ENCODE data around the gene SLC39A1.
"Not testable (repeated sequence)": the region's sequence is repeated elsewhere in the genome, so short reads cannot be mapped to it uniquely, and the experiment has no call there.

Gene SLC39A1

GRCh38 chr1:153985341-153985912, 22.1 kb upstream of the SLC39A1 start:
- Mint-ChIP-seq H3K4me3 (peak overlapping the region; percentile 81), H3K36me3 (ENCODE audit: low read depth) (no peaks in the 10 kb centered on the region), H3K27me3 (no peaks in the 10 kb centered on the region), H3K9me3 (no peaks in the 10 kb centered on the region), H3K4me1 (ENCODE audit: low read depth) (peaks cover 37% of the 10 kb centered on the region), H3K27ac (peak overlapping the region; percentile 93)
- DNase-seq = peak; percentile 68

DNA sequence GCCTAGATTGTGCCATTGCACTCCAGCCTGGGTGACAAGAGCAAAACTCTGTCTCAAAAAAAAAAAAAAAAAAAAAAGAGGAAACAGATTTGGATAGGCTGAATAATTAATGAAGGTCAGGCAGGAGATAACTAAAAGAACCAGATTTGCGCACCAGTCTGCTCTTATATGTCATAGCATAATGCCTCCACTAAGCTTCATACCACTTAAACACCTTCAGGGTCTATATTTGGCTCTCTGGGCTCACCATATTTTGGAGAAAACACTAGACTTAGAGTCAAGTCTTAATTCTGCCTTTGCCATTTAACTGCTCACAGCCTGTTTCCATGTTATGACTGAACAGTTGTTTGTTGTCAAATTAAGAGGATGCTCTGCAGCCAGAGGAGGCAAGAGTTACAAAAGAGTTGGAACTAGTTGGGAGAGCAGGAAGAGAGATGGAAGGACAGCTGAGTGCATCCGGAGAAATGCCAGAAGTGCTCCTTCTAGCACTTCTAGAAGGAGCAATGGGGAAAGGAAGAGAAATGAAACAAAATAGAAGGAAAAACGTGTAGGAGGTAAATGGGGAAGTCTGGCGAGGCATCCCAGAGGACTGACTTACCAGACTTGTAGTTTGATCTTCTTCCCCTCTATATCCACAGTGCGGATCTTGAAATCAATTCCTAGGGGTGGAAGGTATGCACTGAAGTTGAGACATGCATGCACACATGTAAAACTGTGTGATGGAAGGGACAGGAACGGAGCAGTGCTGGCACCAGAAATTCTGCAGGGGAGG, 21.0 kb upstream of the SLC39A1 start:
- Mint-ChIP-seq H3K36me3 (ENCODE audit: low read depth) (no peaks in the 10 kb centered on the region), H3K4me1 (ENCODE audit: low read depth) (peaks cover 31% of the 10 kb centered on the region), H3K27me3 (no peaks in the 10 kb centered on the region), H3K9me3 (no peaks in the 10 kb centered on the region), H3K4me3 (no peak overlapping the region), H3K27ac (peak overlapping the region; percentile 30)
- no peak for DNase-seq

- DNase-seq, H3K27ac Mint-ChIP-seq, H3K4me3 Mint-ChIP-seq, H3K27me3 Mint-ChIP-seq, H3K9me3 Mint-ChIP-seq: not testable (repeated sequence)
- peaks cover 19% of the 10 kb centered on the region for H3K36me3 Mint-ChIP-seq (ENCODE audit: low read depth)
- peaks cover 36% of the 10 kb centered on the region for H3K4me1 Mint-ChIP-seq (ENCODE audit: low read depth)
These were observed 18.4 kb upstream of the SLC39A1 start for GRCh38 chr1:153981735-153982134.

DNA sequence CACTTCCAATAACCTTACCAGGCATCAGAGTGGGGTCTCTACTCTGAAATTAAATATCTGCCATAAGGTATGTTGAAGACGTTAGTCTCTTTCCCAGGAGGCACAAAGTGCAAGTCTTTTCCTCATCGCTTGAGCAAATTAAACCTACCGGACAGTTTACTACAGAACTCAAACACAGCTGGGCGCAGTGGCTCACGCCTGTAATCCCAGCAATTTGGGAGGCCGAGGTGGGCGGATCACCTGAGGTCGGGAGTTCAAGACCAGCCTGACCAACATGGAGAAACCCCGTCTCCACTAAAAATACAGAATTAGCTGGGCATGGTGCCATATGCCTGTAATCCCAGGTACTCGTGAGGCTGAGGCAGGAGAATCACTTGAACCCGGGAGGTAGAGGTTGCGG, 15.8 kb upstream of the SLC39A1 start:
- DNase-seq, H3K27me3 Mint-ChIP-seq, H3K9me3 Mint-ChIP-seq: not testable (repeated sequence)
- Mint-ChIP-seq H3K4me3 (peak overlapping the region; percentile 99), H3K36me3 (ENCODE audit: low read depth) (peaks cover 46% of the 10 kb centered on the region), H3K27ac (peak overlapping the region; percentile 97), H3K4me1 (ENCODE audit: low read depth) (peaks cover 32% of the 10 kb centered on the region)

DNA sequence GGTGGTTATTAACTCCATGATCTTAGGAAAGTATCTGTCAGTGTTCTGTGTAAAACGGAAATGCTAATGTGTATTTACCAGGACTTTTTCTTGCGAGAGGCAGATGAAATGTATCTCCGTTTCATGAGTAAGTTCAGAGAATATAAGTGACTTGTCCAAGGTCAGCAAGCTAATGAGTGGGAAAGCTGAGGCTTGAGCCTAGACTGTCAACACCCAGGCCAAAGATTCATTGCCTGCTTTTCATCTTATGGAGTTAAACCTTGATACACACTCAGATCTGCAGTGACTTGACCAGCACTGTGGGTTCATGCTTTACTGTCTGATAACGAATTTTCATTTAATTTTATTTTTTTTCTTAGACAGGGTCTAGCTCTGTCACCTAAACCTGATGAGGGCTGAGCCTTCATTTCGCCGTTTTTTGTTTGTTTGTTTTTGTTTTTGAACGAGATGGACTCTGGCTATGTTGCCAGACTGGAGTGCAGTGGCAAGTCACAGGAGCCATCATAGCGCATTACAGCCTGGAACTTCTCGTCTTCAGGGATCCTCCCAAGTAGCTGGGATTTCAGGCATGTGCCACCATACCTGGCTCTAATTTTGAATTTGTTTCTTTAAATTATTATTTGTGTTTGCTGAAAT, 15.1 kb upstream of the SLC39A1 start:
- Mint-ChIP-seq H3K27ac (peak overlapping the region; percentile 97), H3K36me3 (ENCODE audit: low read depth) (peaks cover 53% of the 10 kb centered on the region), H3K4me1 (ENCODE audit: low read depth) (peaks cover 34% of the 10 kb centered on the region), H3K27me3 (no peaks in the 10 kb centered on the region), H3K9me3 (no peaks in the 10 kb centered on the region), H3K4me3 (peak overlapping the region; percentile 99)
- no peak for DNase-seq

DNA sequence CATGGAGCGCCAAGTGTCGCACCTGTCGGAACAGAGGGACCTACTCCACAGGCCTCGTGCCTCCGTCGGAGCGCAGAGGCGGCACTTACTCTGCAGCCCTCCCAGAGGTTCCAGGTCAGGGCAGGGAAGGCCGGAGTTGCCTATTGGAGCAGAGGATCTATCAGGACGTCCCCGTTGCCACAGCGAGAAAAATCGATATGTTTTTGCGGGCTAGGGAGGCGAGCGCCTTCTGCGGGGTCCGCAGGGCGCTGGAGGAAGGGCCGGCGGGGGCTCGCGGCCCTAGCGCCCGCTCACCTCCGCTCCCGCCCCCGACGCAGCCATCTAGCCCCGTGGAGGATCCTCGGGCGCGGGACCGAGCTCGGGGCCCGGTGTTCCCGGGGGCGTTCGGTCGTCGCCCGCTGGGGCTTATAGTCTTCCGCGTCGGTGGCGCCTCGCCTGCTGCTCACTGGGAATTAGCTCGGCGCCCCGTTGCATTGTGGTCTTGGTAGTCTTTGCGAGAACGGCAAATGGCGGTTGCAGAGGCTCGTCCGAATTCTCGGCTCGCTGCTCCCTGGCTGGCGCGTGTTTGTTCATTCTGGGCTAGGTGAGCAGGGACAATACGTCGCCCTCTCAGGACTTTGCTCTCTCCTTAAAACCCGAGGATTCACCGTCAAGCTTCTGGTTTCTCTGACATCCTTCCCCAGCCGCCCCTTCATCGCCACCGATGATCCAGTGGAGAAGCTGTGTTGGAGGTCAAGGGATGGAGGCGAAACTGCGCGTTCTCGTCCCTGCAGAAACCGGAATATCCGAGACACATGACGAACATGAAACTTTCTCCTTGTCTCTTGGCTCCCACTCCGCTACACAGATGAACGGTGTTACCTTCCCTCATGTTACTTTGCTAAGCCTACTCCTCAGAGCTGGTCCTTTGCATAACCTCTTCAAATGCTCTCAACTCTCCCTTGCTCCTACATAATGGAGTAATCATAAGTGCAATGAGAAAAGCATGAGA, 14.2 kb upstream of the SLC39A1 start, which contains the start of gene JTB:
Gene JTB, minus strand, starts transcription at position 425 of the 991 bp plus-strand sequence. Its CDS starts 422 bp downstream, at position 3.
- Mint-ChIP-seq H3K27me3 (no peaks in the 10 kb centered on the region), H3K36me3 (ENCODE audit: low read depth) (peaks cover 61% of the 10 kb centered on the region), H3K4me3 (peak within 1 kb of the TSS; percentile 99), H3K27ac (peak within 1 kb of the TSS; percentile 97), H3K9me3 (no peaks in the 10 kb centered on the region), H3K4me1 (ENCODE audit: low read depth) (peaks cover 35% of the 10 kb centered on the region)
- DNase-seq = peak; percentile 87

- Mint-ChIP-seq H3K4me3 (peak overlapping the region; percentile 99), H3K27me3 (no peaks in the 10 kb centered on the region), H3K4me1 (ENCODE audit: low read depth) (peaks cover 42% of the 10 kb centered on the region), H3K36me3 (ENCODE audit: low read depth) (peaks cover 65% of the 10 kb centered on the region), H3K9me3 (no peaks in the 10 kb centered on the region), H3K27ac (peak overlapping the region; percentile 97)
- DNase-seq = no peak
These were observed 13.5 kb upstream of the SLC39A1 start for GRCh38 chr1:153976819-153977249.

DNA sequence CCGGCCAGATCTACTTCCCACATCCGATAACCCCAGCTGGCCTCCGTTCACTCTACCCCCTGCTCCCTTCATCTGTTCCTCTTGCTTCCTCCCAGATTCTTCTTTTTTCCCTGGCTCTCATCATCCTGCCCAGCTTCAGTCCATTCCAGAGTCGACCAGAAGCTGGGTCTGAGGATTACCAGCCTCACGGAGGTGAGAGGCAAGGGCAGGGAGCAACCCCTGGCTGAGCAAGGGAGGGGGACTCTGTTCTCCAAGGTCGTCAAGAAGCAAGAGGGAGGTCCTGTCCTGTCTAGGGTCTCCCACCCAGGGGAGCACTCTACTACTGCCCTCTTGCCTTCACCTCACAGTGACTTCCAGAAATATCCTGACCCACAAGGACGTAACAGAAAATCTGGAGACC, 10.2 kb upstream of the SLC39A1 start:
- Mint-ChIP-seq H3K4me3 (no peak overlapping the region), H3K9me3 (no peaks in the 10 kb centered on the region), H3K4me1 (ENCODE audit: low read depth) (peaks cover 46% of the 10 kb centered on the region), H3K36me3 (ENCODE audit: low read depth) (peaks cover 60% of the 10 kb centered on the region), H3K27me3 (no peaks in the 10 kb centered on the region), H3K27ac (peak overlapping the region; percentile 97)
- DNase-seq = no peak

- no peak for DNase-seq
- Mint-ChIP-seq H3K4me1 (ENCODE audit: low read depth) (peaks cover 46% of the 10 kb centered on the region), H3K27me3 (no peaks in the 10 kb centered on the region), H3K27ac (peak overlapping the region; percentile 97), H3K4me3 (no peak overlapping the region), H3K36me3 (ENCODE audit: low read depth) (peaks cover 57% of the 10 kb centered on the region), H3K9me3 (no peaks in the 10 kb centered on the region)
These were observed 9.7 kb upstream of the SLC39A1 start for GRCh38 chr1:153973071-153973470.

DNA sequence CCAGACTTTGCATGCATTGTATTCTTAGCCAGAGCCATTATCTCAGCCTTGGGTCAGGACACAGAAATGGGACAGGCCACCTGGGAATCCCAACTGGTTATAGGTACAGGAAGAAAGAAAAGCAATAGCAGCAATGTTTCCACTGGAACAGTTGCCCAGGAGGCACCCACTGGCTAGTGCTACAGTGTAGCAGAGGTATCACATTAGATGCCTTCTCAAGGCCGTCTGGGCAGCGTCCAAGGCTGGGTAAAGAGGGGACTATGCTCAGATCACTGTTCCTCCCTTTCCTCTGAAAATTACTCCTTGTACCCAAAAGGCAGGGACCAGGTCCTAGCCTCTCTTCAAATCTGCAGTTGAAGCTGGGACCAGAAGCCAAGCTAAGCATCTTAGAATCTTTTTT, 7.0 kb upstream of the SLC39A1 start:
- H3K9me3 Mint-ChIP-seq = no peaks in the 10 kb centered on the region

GRCh38 chr1:153968972-153969371, 5.6 kb upstream of the SLC39A1 start:
- H3K4me1 Mint-ChIP-seq (ENCODE audit: low read depth) = peaks cover 49% of the 10 kb centered on the region
- no peaks in the 10 kb centered on the region for H3K27me3 Mint-ChIP-seq
- no peak for DNase-seq
- H3K9me3 Mint-ChIP-seq = no peaks in the 10 kb centered on the region
- peak overlapping the region; percentile 27 for H3K27ac Mint-ChIP-seq
- peaks cover 41% of the 10 kb centered on the region for H3K36me3 Mint-ChIP-seq (ENCODE audit: low read depth)
- no peak overlapping the region for H3K4me3 Mint-ChIP-seq

More for the DNA sequence above, 7.0 kb upstream of the SLC39A1 start:
- Mint-ChIP-seq H3K27me3 (no peaks in the 10 kb centered on the region), H3K4me3 (no peak overlapping the region), H3K4me1 (ENCODE audit: low read depth) (peaks cover 51% of the 10 kb centered on the region), H3K27ac (no peak overlapping the region), H3K36me3 (ENCODE audit: low read depth) (peaks cover 52% of the 10 kb centered on the region)
- DNase-seq = no peak

GRCh38 chr1:153968408-153968807, 5.1 kb upstream of the SLC39A1 start:
- Mint-ChIP-seq H3K36me3 (ENCODE audit: low read depth) (peaks cover 37% of the 10 kb centered on the region), H3K27me3 (no peaks in the 10 kb centered on the region), H3K4me1 (ENCODE audit: low read depth) (peaks cover 52% of the 10 kb centered on the region), H3K4me3 (peak overlapping the region; percentile 90), H3K27ac (peak overlapping the region; percentile 27), H3K9me3 (no peaks in the 10 kb centered on the region)
- DNase-seq = no peak

- H3K4me1 Mint-ChIP-seq (ENCODE audit: low read depth) = peaks cover 53% of the 10 kb centered on the region
- H3K27ac Mint-ChIP-seq = peak overlapping the region; percentile 95
- H3K9me3 Mint-ChIP-seq = no peaks in the 10 kb centered on the region
- H3K36me3 Mint-ChIP-seq (ENCODE audit: low read depth) = peaks cover 36% of the 10 kb centered on the region
- DNase-seq = no peak
- no peaks in the 10 kb centered on the region for H3K27me3 Mint-ChIP-seq
- peak overlapping the region; percentile 90 for H3K4me3 Mint-ChIP-seq
These were observed 4.6 kb upstream of the SLC39A1 start for GRCh38 chr1:153968000-153968363.

Data from activated T-cell treated with anti-CD3 and anti-CD28 coated beads, Interleukin-2, amount 50 U/mL, for 24 hours (primary cell).